Measurements from ENCODE around the gene SLC9A8. TPM values are rescaled to one million over a fixed set of nuclear protein-coding genes. Genes with fewer than 3 reads are reported as not detected.

Gene SLC9A8
- total and polyA plus RNA-seq, 9 of the 15 experiments (the other 6 are each of a cell fraction or from before 2014, with no cell fraction given) = 0.56 to 9.7 (median 5.0) TPM

- TF ChIP-seq MECOM (CRISPR knock-in tag; IDR thresholded peaks at IDR 0.05) (0 out of 2 replicates have a peak, but pooled peaks have one; percentile 38), MAFG (tag; conservative IDR thresholded peaks at IDR 0.05) (peak; percentile 59), DIDO1 (tag; IDR thresholded peaks at IDR 0.05; ENCODE audit: low read depth) (peak; percentile 97), YY1 (IDR thresholded peaks at IDR 0.05; ENCODE audit: borderline replicate concordance in 1 of 3, control insufficient read depth in 1 of 3, extremely low read depth in 1 of 3, insufficient read depth in 3 of 3, insufficient read length in 1 of 3, insufficient replicate concordance in 2 of 3, low read depth in 1 of 3, low read length in 2 of 3) (peak in 2 of 3 experiments; percentile 63 to 72), DNMT1 (IDR thresholded peaks at IDR 0.05) (no peak), NCOA1 (IDR thresholded peaks at IDR 0.05; ENCODE audit: low read depth) (0 out of 2 replicates have a peak, but pooled peaks have one; percentile 13), ATF7 (IDR thresholded peaks at IDR 0.05) (peak; percentile 97), ZNF511 (CRISPR knock-in tag; IDR thresholded peaks at IDR 0.05) (0 out of 2 replicates have a peak, but pooled peaks have one; percentile 53), ZNF699 (CRISPR knock-in tag; IDR thresholded peaks at IDR 0.05; ENCODE audit: insufficient replicate concordance) (no peak), FOSL1 (tag; conservative IDR thresholded peaks at IDR 0.05) (peak; percentile 33; the same call in 1 of the 2 replicates), ZNF586 (CRISPR knock-in tag; conservative IDR thresholded peaks at IDR 0.05) (no peak), POLR2H (tag; IDR thresholded peaks at IDR 0.05; ENCODE audit: low read depth) (no peak), ZBTB17 (CRISPR knock-in tag; IDR thresholded peaks at IDR 0.05) (peak; percentile 52), HCFC1 (IDR thresholded peaks at IDR 0.05; ENCODE audit: low read depth, low read length) (peak; percentile 70), RBM34 (IDR thresholded peaks at IDR 0.05; ENCODE audit: borderline replicate concordance, insufficient read depth, low read length) (no peak), ARNT (IDR thresholded peaks at IDR 0.05) (0 out of 4 replicates have a peak, but pooled peaks of 1 of the 2 experiments have one; percentile 26), MNT (conservative IDR thresholded peaks at IDR 0.05) (peak; percentile 57 to 82), ZBTB2 (IDR thresholded peaks at IDR 0.05) (no peak; the same call in 1 of the 2 replicates)
- TF ChIP-seq, protein P1, sequence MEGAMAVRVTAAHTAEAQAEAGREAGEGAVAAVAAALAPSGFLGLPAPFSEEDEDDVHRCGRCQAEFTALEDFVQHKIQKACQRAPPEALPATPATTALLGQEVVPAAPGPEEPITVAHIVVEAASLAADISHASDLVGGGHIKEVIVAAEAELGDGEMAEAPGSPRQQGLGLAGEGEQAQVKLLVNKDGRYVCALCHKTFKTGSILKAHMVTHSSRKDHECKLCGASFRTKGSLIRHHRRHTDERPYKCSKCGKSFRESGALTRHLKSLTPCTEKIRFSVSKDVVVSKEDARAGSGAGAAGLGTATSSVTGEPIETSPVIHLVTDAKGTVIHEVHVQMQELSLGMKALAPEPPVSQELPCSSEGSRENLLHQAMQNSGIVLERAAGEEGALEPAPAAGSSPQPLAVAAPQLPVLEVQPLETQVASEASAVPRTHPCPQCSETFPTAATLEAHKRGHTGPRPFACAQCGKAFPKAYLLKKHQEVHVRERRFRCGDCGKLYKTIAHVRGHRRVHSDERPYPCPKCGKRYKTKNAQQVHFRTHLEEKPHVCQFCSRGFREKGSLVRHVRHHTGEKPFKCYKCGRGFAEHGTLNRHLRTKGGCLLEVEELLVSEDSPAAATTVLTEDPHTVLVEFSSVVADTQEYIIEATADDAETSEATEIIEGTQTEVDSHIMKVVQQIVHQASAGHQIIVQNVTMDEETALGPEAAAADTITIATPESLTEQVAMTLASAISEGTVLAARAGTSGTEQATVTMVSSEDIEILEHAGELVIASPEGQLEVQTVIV (CRISPR knock-in tag; IDR thresholded peaks at IDR 0.05; ENCODE audit: borderline replicate concordance) = no peak
Measured at GRCh38 chr20:49915380-49916145, 102.9 kb downstream of the SLC9A8 start, which contains the start of gene SPATA2 (continued).

Data from K562 (cell line).